ENCODE measurements around the gene TNFRSF12A.

GRCh38 chr16:2974319-2975056 is 45.7 kb upstream of the TNFRSF12A start:
- TF ChIP-seq POLR2A (IDR thresholded peaks at IDR 0.05; ENCODE audit: low read length): no peak
- TF ChIP-seq HDAC2 (IDR thresholded peaks at IDR 0.05): no peak
- TF ChIP-seq CTCF (IDR thresholded peaks at IDR 0.05): no peak
- no peak for TF ChIP-seq FOXS1 (CRISPR knock-in tag; IDR thresholded peaks at IDR 0.05)
- TF ChIP-seq RAD21 (conservative IDR thresholded peaks at IDR 0.05 in 1 of 2, IDR thresholded peaks at IDR 0.05 in 1 of 2): no peak
- TF ChIP-seq ELK1 (IDR thresholded peaks at IDR 0.05; ENCODE audit: low read depth, low read length): no peak
- no peak for TF ChIP-seq KDM1A (IDR thresholded peaks at IDR 0.05; ENCODE audit: low read depth)
- TF ChIP-seq ZNF302 (CRISPR knock-in tag; IDR thresholded peaks at IDR 0.05): no peak
- TF ChIP-seq CBX2 (IDR thresholded peaks at IDR 0.05; ENCODE audit: borderline replicate concordance, low read depth): no peak
- TF ChIP-seq RFX5 (IDR thresholded peaks at IDR 0.05): no peak
